Sigmoid colon (tissue), 7 donors: ENCODE results near the gene CYCS. TPM values are rescaled to one million over a fixed set of nuclear protein-coding genes. Genes with fewer than 3 reads are reported as not detected.

Experiments used
- DNase-seq: peaks from one replicate; pipeline ENCODE4 v3.0.0-alpha.2; 2019
- H3K27ac ChIP-seq, 4 donors: fragments of 200-600 bp; sonication (generic); one replicate each; pipeline ENCODE4 v1.5.1; 2016 to 2019; ENCODE audit warnings: mild to moderate bottlenecking in 1 of 4
- H3K27me3 ChIP-seq, 3 donors: fragments of 200-600 bp; sonication (generic); one replicate each; pipeline ENCODE4 v1.5.1; 2019; ENCODE audit warnings: mild to moderate bottlenecking in 1 of 3
- H3K36me3 ChIP-seq, 4 donors: fragments of 200-600 bp; sonication (generic); one replicate each; pipeline ENCODE4 v1.5.1; 2016 to 2019
- H3K4me1 ChIP-seq, 4 donors: fragments of 200-600 bp; sonication (generic); one replicate each; pipeline ENCODE4 v1.5.1; 2017 to 2019
- H3K4me3 ChIP-seq, 4 donors: fragments of 200-600 bp; sonication (generic); one replicate each; pipeline ENCODE4 v1.5.1; 2017 to 2019; ENCODE audit warnings: mild to moderate bottlenecking in 2 of 4, moderate library complexity in 1 of 4
- H3K9me3 ChIP-seq, 4 donors: fragments of 200-600 bp in 3 of 4; sonication (generic) in 3 of 4; one replicate each; pipeline versions ENCODE4 v1.5.1 to v1.6.1; 2013 to 2019
- EP300 ChIP-seq, 4 donors: sonication (generic); formaldehyde crosslinking; IDR thresholded peaks; one replicate each; pipeline ENCODE4 v1.6.1; 2017; ENCODE audit warnings: antibody characterized with exemption in 4 of 4
- POLR2A ChIP-seq, 2 donors: fragments of 450-650 bp; IDR thresholded peaks; one replicate each; pipeline ENCODE4 v1.6.1; 2016; ENCODE audit warnings: antibody characterized with exemption in 2 of 2, mild to moderate bottlenecking in 2 of 2, moderate library complexity in 2 of 2
- POLR2AphosphoS5 ChIP-seq, 4 donors: sonication (generic); formaldehyde crosslinking; IDR thresholded peaks; one replicate each; pipeline ENCODE4 v1.6.1; 2017; ENCODE audit warnings: antibody characterized with exemption in 4 of 4
- WGBS, 2 donors: extraction: QIAGEN DNeasy Blood & Tissue Kit; methylation state at CpG; one replicate each; pipeline ENCODE4 v1.1.7; 2013; 5-methylcytosine and 5-hydroxymethylcytosine counted together
- intact Hi-C: fragments of 100-400 bp; cut with DNase I; formaldehyde crosslinking; loops from one replicate; pipeline ENCODE4 v1.15.1; 2023
- polyA plus RNA-seq, 3 donors: library from polyadenylated mRNA; stranded (reverse); fragments of 200-250 nt; gene quantifications; one replicate each; pipeline ENCODE4 v1.2.3, GENCODE V29; 2013
- total RNA-seq, 4 donors: library from RNA; depleted of rRNA; stranded (reverse); fragments of >200 nt; gene quantifications; one replicate each; pipeline ENCODE4 v1.1.0, GENCODE V29; 2016
- TF ChIP-seq, protein P1 (sequence below), 4 experiments: fragments of 450-650 bp in 3 of 4; fragments of 200-600 bp in 1 of 4; IDR thresholded peaks; one replicate each; pipeline ENCODE4 v1.5.1; 2016 to 2019; ENCODE audit warnings: antibody characterized with exemption in 4 of 4, mild to moderate bottlenecking in 3 of 4, moderate library complexity in 2 of 4
- donor health status: healthy with polysubstance abuse.
- donor health status: Bipolar disorder and iron deficiency.
- donor health status: healthy.

The CYCS gene
- total and polyA plus RNA-seq, 7 donors, result 33.2 to 461 (median 69.2) TPM

GRCh38 chr7:25077096-25077495 is 48.0 kb downstream of the CYCS start:
- intact Hi-C loops, result no loop called here
- TF ChIP-seq POLR2AphosphoS5 (IDR thresholded peaks at IDR 0.05) (no peak), EP300 (IDR thresholded peaks at IDR 0.05) (no peak), POLR2A (IDR thresholded peaks at IDR 0.05) (no peak)
- TF ChIP-seq, protein P1, sequence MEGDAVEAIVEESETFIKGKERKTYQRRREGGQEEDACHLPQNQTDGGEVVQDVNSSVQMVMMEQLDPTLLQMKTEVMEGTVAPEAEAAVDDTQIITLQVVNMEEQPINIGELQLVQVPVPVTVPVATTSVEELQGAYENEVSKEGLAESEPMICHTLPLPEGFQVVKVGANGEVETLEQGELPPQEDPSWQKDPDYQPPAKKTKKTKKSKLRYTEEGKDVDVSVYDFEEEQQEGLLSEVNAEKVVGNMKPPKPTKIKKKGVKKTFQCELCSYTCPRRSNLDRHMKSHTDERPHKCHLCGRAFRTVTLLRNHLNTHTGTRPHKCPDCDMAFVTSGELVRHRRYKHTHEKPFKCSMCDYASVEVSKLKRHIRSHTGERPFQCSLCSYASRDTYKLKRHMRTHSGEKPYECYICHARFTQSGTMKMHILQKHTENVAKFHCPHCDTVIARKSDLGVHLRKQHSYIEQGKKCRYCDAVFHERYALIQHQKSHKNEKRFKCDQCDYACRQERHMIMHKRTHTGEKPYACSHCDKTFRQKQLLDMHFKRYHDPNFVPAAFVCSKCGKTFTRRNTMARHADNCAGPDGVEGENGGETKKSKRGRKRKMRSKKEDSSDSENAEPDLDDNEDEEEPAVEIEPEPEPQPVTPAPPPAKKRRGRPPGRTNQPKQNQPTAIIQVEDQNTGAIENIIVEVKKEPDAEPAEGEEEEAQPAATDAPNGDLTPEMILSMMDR (IDR thresholded peaks at IDR 0.05), result no peak
- WGBS, 2 donors, result 87 to 89% methylated on average over 4 of the region's 4 CpGs

DNA sequence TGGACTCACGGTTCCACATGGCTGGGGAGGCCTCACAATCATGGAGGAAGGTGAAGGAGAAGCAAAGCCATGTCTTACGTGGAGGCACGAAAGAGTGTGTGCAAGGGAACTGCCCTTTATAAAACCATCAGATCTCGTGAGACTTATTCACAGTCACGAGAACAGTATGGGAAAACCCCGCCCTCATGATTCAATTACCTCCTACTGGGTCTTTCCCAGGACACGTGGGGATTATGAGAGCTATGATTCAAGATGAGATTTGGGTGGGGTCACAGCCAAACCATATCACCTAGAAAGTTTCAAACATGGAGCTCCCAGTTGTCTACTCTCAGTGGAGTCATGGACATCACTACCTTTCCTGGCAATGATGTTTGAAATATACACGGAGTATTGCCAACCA is 49.6 kb downstream of the CYCS start:
- no peaks in the 10 kb centered on the region for H3K27me3 ChIP-seq
- no peak for DNase-seq
- H3K36me3 ChIP-seq, result no peaks in the 10 kb centered on the region
- no peak overlapping the region for H3K27ac ChIP-seq
- no peaks in the 10 kb centered on the region for H3K4me1 ChIP-seq
- no peaks in the 10 kb centered on the region for H3K9me3 ChIP-seq
- intact Hi-C loops, result no loop called here
- 66 to 78% methylated on average over 8 of the region's 8 CpGs for WGBS, 2 donors
- TF ChIP-seq POLR2A (IDR thresholded peaks at IDR 0.05) (no peak), EP300 (IDR thresholded peaks at IDR 0.05) (no peak), POLR2AphosphoS5 (IDR thresholded peaks at IDR 0.05) (no peak)
- TF ChIP-seq, protein P1 (IDR thresholded peaks at IDR 0.05), result no peak
- no peak overlapping the region for H3K4me3 ChIP-seq

More at GRCh38 chr7:25077096-25077495, 48.0 kb downstream of the CYCS start:
- Histone ChIP-seq H3K4me3 (no peak overlapping the region), H3K27ac (no peak overlapping the region), H3K4me1 (no peaks in the 10 kb centered on the region), H3K9me3 (no peaks in the 10 kb centered on the region), H3K36me3 (no peaks in the 10 kb centered on the region), H3K27me3 (no peaks in the 10 kb centered on the region)
- no peak for DNase-seq

- WGBS, 2 donors, result 29 to 39% methylated on average over 2 of the region's 2 CpGs
- no peaks in the 10 kb centered on the region for H3K9me3 ChIP-seq
- TF ChIP-seq EP300 (IDR thresholded peaks at IDR 0.05) (no peak), POLR2A (IDR thresholded peaks at IDR 0.05) (no peak), POLR2AphosphoS5 (IDR thresholded peaks at IDR 0.05) (no peak)
- TF ChIP-seq, protein P1 (IDR thresholded peaks at IDR 0.05), result no peak
- no peaks in the 10 kb centered on the region for H3K36me3 ChIP-seq
- no peak overlapping the region for H3K27ac ChIP-seq
- no peak overlapping the region for H3K4me3 ChIP-seq
- intact Hi-C loops, result no loop called here
- H3K27me3 ChIP-seq, result no peaks in the 10 kb centered on the region
- no peak for DNase-seq
- no peaks in the 10 kb centered on the region for H3K4me1 ChIP-seq
These were observed 51.6 kb downstream of the CYCS start for GRCh38 chr7:25073451-25073850.

Other genes with a start within 250 kb of the CYCS start
- 1 to 10 TPM; 1.8 to 2.2 (median 1.9) TPM for gene OSBPL3, start 145.1 kb downstream of the CYCS start, total RNA-seq
- 1 to 10 TPM in 2 of 3 donors, under 1 TPM in 1; 0.60 to 6.3 (median 1.6) TPM for gene OSBPL3, start 145.1 kb downstream of the CYCS start, polyA plus RNA-seq
- gene NPVF, start 103.2 kb upstream of the CYCS start, total RNA-seq, result not detected
- gene NPVF, start 103.2 kb upstream of the CYCS start, polyA plus RNA-seq, result not detected